Muscle of back (tissue), 11 donors: ENCODE results near the gene CYGB. TPM values are rescaled to one million over a fixed set of nuclear protein-coding genes. Genes with fewer than 3 reads are reported as not detected.
"Not testable (repeated sequence)": the region's sequence is repeated elsewhere in the genome, so short reads cannot be mapped to it uniquely, and the experiment has no call there.

ENCODE experiments used
- DNase-seq, 3 donors: peaks; one replicate each; pipeline versions ENCODE4 v3.0.0 to v3.0.0-alpha.2; 2013
- polyA plus RNA-seq, 10 donors: library from polyadenylated mRNA; unstranded; fragments of 120-200 nt; gene quantifications; one replicate each; pipeline ENCODE4 v1.2.1, GENCODE V29; 2013; ENCODE audit not compliant: insufficient read length in 10 of 10

Gene CYGB
- polyA plus RNA-seq, 10 donors, result 9.1 to 18.4 (median 15.8) TPM

DNA sequence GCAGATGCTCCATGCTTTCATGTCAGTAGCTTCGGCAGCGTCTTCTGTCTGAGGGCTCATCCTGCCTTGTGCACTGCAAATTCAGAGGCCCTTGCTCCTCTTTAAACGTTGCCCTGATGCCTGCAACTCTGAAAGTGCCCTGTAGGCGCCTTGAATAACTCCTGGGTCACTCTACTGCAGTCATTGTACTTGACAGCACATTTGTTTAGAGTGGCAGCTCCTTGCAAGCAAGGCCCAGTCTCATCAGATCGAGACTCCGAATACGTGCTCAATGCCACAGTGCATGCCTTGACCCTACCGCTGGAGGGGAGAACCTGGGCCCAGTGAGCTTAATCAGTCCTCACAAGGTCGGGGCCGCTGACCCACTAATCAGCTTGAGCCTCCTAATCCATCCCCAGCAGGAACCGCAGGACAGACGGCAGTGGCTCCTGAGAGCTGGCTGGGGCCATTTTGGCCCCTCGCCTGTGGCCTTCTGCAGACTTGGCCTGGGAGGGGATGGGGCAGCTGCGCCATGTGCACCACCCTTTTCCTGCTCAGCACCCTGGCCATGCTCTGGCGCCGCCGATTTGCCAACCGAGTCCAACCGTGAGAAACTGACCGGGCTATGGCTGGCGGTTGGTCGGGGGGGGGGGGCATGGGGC lies 2.2 kb upstream of the CYGB start, which contains the start of gene PRCD:
Gene PRCD, plus strand, starts transcription at position 414 of the 641 bp plus-strand sequence. Its CDS starts 98 bp downstream, at position 512.
- DNase-seq, result no peak

GRCh38 chr17:76538941-76539570 lies 1.5 kb upstream of the CYGB start:
- no peak for DNase-seq

GRCh38 chr17:76538281-76538931 lies 897 bp upstream of the CYGB start:
- peak in 1 of 3 donors; percentile 45 for DNase-seq

GRCh38 chr17:76537288-76537577 lies 276 bp downstream of the CYGB start:
- DNase-seq, result peak in 1 of 3 donors; percentile 68

DNA sequence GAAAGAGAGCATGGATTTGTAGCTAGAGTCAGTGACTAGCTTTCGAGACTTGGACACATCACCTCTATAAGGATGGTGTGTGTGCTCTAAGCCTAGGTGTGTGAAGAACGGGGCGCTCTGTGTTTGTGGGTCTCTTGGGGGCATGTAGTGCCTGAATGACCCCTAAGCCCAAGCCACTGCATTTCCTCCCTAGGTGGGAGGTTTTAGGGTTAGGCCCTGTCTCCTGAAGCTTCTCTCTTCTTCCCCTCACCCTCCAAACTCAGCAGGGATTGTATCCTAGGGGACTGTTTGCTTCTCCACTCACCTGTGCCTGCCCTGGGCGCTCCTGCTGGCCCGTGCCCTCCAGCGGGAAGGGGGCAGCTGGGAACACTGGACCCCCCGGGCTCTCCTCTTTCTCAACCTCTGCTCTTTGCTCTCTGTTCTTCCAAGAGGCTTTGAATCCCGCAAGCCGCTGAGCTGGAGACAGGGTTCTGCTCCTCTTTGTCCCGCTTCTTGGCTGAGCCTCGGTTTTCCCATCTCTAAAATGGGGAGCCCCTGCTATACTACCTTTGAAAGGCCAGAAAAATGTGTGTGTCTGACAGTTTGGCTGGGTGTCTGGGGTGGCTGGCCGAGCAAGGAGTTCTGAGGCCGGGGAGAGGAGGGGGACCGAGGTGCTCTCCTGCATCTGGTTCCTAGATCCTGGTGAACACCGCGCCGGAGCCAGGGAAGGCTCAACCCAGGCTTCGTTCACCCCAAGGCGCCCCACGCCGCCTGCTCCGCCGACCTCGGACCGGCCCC lies 810 bp downstream of the CYGB start:
- DNase-seq, result no peak

GRCh38 chr17:76535788-76536510 lies 1.6 kb downstream of the CYGB start:
- no peak for DNase-seq

DNA sequence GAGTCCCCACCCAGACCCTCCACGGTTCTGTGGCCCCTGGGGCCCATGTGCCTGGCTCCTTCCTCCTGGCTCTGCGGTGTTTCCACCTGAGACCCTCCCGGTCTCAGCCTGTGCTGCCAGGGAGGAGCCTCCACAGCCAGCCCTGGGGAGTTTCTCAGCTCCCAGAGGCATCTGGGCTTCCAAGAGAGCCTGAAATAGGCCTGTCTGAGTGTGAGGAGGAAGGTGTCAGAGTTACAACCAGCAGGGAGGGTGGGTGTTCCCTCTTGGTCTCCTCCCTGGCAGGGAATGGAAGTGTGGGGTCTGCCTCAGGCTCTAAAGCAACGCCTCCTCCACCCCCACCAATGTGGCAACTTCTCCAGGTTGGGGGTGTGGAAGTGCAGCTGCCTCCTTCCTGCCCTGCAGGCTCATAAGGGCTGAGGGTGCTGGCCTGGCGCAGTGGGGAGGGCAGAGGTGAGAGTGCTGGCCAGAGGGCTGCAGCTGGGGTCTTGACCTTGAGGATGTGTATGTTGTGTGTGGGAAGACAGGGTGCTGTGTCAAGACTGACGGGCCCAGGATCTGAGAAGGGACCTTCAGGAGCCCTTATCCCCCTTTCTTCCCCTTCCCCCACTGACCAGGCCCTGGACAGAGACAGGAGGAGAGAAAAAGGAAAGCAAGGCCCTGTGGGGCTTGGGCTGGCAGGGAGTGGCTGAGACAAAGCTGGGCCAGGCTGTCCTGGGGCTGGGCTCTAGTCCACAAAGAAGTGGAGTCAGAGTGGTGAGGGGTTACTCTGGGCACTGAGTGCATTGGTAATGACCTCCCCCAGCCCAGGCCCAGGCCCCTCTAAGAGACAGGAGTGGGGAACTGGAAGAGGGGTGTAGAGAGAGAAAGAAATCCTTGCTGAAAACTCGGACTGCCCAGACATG lies 2.4 kb downstream of the CYGB start:
- DNase-seq, result no peak

- not testable (repeated sequence) for DNase-seq
Observed at GRCh38 chr17:76533640-76534359, 3.7 kb downstream of the CYGB start.

DNA sequence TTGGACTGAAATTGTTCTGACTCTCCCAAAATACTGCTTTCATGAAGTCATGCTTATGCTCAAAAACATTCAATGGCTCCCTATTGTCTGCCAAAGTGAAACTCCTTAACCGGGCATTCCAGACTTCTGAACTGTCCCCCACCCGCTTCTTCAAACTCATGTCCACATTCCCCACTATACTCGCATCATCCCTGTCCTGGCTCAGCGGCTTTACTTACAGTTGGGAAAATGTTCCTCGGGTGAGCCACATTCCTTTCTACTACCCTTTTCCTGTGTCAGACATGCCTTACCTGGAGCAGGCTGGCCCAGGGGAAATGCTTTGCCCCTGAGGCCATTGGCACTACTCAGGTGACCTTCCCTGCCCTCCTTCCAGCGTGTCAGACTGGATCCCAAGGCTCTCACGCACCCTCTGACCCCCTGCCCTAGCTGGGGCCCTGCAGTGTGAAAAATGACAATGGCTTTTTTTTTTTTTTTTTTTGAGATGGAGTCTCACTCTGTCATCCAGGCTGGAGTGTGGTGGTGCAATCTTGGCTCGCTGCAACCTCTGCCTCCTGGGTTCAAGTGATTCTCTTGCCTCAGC lies 5.3 kb downstream of the CYGB start:
- no peak for DNase-seq

GRCh38 chr17:76531486-76532038 lies 5.9 kb downstream of the CYGB start:
- peak in 1 of 3 donors; percentile 35 for DNase-seq

DNA sequence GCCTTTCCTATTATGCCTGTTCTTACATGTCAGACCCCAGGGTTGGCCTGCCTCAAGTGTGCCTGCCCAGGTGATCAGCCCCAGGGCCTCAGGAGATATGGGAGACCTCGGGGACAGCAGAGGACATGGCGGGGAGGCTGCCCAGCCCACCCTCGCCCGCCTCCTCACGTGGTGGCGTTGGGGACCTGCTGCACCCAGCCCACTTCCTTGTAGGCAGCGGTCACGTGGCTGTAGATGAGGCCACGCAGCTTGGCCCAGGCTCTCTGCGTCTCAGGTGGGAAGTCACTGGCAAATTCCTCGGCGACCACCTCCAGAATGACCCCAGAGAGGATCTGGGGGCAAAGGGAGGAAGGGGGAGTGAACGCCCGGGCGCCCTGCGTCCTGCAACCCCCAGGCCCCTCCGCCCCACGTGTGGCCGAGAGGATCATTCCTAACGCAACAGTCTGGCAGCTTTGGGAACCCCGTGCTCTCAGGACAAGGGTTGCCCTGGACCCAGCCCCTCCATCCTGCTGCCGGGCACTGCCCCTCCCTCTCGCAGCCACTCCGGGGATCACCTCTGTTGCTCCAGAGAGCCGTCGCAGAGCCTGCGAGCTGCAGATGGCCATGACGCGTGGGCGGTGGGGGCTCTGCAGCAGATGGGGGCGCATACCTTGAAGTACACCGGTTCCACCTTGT lies 6.6 kb downstream of the CYGB start:
- no peak for DNase-seq

- peak in 2 of 3 donors; percentile 59 to 83 for DNase-seq
Observed at GRCh38 chr17:76530095-76530723, 7.3 kb downstream of the CYGB start.

DNA sequence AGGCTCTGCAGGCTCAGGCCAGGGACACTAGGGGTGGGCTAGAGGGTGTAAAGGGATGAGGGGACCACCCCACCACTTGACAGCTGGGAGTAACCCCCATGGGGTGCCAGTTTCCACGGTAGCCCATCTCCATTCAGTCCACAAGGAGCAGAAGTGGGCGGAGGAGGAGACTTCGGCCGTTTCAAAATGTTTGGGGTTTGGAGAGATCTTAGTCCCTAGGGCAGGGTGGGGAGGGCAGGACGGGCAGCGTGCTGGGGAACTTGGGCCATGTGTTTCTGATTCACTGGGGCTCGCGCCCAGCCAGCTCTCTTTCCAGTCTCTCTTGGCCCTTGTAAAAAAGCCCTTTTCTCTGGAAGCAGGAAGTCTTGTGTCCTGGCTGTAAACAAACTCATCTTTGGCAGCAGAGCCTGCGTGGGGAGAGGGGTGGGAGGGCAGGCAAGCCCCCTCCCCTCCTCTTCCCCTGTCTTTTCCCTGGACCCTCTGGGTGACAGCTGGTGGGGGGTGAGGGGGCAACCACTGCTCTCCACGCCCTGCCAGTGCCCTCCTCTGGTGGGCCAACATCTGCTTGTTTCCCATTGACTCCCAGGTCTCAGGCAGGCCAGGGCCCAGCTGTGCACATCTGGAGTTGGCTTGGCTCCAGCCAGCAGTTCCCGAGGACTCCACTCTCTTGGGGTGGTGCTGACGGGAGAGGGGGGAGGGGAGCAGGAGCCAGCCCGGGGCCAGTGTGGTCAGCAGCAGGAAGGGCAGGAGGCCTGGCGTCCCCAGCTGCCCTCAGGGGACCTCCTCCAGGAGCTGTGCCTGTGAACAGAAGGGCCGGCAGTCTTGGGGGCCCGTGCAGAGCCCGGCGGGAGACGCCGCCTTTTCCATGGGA lies 8.1 kb downstream of the CYGB start:
- DNase-seq, result peak; percentile 73 to 98 (median 87)

DNA sequence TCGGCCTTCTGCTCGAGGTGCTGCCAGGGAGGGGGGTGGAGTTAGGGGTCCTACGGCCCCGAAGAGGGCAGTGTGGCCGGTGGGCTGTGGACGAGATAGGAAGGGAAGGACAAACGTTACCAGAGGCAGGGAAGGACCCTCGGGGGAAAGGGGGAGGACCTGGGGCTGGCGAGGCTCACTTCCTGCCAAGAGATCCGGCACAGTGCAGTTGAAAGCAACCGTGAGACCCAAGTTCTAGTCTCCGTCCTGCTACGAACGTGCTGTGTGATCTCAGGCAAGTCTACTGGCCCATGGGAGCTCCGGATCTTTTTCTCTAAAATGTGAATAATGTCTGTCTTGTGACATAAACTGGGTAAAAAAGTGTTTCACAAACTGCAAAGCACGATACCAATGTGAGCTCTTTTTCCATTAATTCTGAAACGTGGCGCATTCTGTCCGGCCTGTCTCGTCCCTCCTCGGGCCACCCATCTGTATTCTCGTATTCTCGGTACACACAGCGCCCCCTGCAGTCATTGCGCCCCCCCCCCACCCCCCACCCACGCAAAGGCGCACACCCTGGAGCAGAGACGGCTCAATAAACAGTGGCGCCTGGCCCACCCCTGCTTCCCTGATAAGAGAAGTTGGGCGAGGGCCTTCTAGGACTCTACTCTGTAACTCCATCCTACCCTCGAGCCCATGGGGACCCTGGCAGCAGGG lies 8.8 kb downstream of the CYGB start:
- no peak for DNase-seq

DNA sequence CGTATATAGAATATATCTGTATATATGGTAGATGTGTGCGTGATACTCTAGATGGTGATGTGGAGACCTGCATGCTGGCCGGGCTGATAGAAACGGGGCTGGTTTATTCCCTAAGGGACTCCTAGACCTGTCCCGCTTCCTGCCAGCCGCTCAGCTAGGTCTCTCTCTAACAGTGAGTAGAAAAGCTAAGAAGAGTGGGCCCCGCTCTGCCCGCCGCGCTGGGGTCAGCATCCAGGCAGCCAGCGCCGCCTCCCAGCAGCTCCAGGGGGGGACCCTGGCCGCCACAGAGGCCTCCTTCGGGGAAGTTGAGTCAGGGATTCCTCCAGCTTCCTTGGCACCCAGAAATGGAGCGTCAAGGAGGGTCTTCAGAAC lies 9.4 kb downstream of the CYGB start:
- DNase-seq, result peak in 1 of 3 donors; percentile 44

DNA sequence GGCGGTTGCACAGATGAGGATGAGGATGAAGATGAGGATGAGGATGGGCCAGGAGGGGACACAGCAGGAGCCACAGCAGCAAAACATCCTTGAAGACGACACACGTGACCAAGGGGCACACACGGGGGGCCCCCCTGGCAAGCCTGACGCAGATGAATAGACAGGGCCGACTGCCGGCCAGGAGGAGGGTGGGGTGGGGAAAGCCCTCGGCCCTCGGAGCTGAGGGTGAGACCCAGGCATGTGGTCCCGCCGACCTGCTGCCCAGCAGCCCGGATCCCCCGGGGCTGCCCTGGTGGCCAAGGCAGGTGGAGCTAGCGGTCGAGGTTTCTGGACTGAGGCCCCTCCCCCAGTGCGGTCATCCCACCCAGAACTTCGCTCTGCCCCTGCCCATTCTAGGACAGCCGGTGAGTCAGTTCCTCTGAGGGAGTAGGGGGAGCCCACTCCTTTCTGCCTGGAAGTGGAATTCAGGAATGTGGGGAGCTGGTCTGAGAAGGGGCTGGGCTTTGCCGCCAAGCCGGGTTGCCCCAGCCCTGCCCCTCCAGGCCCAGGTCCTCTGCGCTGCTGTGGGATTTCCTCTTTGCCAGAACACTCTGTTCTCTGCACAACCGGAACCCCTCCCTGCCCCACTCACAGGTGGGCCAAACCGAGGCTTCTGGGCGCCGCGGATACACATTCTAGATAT lies 9.9 kb downstream of the CYGB start:
- peak in 1 of 3 donors; percentile 75 for DNase-seq
